HFF-Myc (cell line): ENCODE data around the gene C5orf15.

Source experiments
- DNase-seq: peaks from one replicate; pipeline ENCODE4 v3.0.0-alpha.2; 2011; ENCODE audit warnings: low read depth; ENCODE audit errors: extremely low read depth
- H3K4me3 ChIP-seq: replicated peaks from 2 replicates; pipeline ENCODE4 v1.5.1; 2011; ENCODE audit warnings: low read depth, mild to moderate bottlenecking, control low read depth, low read length
- CTCF ChIP-seq: IDR thresholded peaks from 2 replicates; pipeline ENCODE4 v1.5.1; 2012; ENCODE audit warnings: mild to moderate bottlenecking, low read depth, low read length, control low read depth; ENCODE audit errors: missing control alignments

Gene C5orf15

DNA sequence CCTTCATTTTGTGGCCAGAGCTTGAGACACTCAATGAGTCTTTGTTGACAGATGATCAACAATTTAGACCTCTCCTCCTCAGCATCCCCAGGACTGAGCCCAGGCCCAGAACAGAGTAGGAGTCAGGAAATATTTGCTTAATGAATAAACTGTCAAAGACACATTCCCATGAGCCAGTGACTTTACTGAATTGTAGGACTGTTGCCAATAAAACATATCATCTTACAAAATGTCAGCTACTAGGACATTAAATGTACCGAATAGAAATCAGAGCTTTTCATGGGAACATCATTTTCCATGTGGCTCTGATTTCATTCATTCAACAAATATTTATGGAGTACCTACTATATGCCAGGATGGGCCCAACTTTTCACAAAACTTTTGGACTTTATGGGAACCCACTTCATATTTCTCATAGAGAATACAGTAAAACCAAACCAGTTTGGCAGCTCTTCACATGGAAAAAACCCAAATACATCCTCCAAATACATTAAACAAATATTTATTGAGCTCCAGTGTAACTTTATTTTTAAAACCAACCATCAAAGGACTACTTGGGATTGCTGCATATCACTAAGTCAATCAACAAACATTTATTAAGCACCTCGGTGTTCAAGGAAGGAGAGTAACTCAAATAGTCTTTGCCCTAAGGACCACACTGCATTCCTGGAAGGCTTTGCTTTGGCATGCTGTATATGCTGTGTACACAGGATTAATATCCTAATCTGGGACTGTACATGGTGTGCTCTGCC lies 24.9 kb upstream of the C5orf15 start:
- TF ChIP-seq CTCF = no peak
- no peak for DNase-seq
- no peak overlapping the region for H3K4me3 ChIP-seq

GRCh38 chr5:133992429-133993155 lies 24.2 kb upstream of the C5orf15 start:
- no peak for DNase-seq
- no peak overlapping the region for H3K4me3 ChIP-seq
- no peak for TF ChIP-seq CTCF

GRCh38 chr5:133991171-133991910 lies 22.9 kb upstream of the C5orf15 start:
- no peak for TF ChIP-seq CTCF
- DNase-seq = no peak
- no peak overlapping the region for H3K4me3 ChIP-seq

DNA sequence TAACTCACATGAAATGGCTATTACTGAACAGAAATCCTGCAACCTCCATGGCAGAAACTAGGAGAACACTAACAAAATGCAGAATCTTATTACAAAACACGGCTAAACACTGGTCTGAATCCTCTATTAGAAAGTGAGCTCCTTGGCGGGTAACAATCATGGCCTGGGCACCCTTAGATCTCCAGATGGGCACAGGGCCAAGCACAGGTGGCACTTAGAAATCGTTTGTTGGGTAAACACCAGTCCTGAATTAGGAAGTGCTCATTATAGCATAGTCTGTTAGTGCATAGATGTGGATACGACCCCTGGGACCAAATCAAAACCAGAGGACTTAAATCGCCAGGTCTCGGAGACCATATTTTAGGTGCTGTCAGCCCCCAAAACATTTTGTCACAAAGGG lies 22.0 kb upstream of the C5orf15 start:
- TF ChIP-seq CTCF = no peak
- DNase-seq = no peak
- no peak overlapping the region for H3K4me3 ChIP-seq

GRCh38 chr5:133985540-133986180 lies 17.2 kb upstream of the C5orf15 start:
- H3K4me3 ChIP-seq = no peak overlapping the region
- DNase-seq = no peak
- no peak for TF ChIP-seq CTCF

DNA sequence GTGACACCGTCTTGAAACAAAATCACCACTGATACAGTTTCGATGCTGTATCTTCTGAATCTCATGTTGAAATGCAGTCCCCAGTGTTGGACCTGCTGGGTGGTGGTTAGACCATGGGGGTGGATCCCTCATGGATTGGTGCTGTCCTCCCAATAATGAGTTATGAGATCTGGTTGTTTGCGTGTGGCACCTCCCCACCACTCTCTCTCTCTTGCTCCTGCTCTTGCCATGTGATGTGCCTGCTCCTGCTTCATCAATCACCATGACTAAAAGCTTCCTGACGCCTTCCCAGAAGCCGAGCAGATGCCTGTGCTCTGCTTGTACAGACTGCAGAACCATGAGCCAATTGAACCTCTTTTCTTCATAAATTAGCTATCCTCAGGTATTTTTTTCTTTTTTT lies 15.2 kb upstream of the C5orf15 start:
- TF ChIP-seq CTCF = no peak
- no peak for DNase-seq
- H3K4me3 ChIP-seq = no peak overlapping the region
